GM18867 (cell line): Measurements from ENCODE around the gene C2orf69.

Experiments
- ATAC-seq: cut with Tn5 transposase; IDR thresholded peaks from one replicate; pipeline ENCODE4 v1.9.1; 2021; ENCODE audit warnings: mild to moderate bottlenecking, moderate library complexity; ENCODE audit not compliant: unreplicated experiment

C2orf69 gene

DNA sequence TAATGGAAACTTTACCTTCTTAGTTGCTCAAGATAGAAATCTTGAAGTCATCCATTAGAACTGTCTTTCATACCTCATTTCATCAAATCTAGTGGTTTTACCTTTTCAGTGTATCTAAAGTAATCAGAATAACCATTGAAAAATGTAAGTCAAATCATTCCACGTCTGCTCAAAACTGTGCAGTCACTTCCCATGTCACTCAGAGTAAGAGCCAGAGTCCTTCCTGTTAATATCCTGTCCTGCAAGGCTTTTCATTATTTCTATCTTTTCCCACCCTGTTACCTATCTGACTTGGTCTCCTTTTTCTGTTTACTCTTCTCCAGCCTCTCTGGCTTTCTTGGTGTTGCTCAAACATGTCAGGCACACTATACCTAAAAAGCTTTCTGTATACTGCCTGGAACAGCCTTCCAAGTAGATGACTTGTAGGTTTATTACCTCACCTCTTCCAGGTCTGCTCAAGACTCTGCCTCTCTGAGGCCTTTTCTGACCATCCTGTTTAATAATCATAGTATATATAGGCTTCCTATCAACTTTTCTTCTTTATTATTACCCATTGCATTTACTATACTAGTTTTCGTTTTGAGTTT, 3.4 kb downstream of the C2orf69 start:
- ATAC-seq: no peak

DNA sequence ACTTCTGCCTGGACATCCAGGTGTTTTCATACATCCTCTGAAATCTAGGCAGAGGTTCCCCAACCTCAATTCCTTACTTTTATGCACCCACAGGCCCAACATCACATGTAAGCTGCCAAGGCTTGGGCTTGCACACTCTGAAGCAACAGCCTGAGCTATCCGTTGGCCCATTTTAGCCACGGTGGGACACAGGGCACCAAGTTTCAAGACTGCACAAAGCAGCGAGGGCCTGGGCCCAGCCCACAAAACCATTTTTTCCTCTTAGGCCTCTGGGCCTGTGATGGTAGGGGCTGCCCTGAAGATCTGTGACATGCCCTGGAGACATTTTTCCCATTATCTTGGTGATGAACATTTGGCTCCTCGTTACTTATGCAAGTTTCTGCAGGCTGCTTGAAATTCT, 5.9 kb downstream of the C2orf69 start:
- no peak for ATAC-seq

GRCh38 chr2:199922856-199923255, 11.8 kb downstream of the C2orf69 start:
- peak; percentile 52 for ATAC-seq

GRCh38 chr2:199923924-199924323, 12.8 kb downstream of the C2orf69 start:
- no peak for ATAC-seq

DNA sequence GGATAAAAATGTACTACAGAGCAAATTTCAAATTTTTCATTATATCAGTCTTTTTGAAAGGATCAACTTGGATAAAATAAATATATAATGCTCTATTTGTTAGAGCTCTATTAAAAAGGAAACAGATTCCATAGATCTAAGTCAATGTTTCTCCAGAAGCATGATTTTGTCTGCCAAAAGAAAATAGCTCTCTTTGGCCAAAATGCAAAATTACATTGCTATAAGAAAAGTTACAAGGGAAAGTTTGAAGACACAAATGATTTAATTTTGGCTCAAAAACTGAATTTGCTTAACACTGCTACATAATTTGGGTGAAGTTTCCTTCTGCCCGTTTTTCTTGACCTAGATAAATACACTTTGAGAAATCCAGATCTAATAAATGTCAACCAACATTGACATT, 15.7 kb downstream of the C2orf69 start:
- ATAC-seq: no peak

DNA sequence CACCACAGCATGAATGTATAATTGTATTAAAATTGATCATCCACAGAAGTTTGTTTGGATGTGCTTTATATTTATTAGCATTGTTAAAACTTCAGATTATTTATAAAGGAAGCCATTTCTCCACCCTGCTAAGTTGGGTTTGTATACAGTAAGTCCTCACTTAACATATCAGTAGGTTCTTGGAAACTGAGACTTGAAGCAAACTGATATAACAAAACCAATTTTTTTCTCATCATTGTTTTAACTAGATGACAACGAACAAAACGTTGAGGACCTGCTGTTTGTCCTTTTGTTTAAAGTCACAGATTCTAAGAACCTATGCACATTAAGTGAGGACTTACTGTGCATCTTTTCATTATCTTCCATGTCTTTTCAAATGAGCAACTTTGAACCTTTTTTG, 17.1 kb downstream of the C2orf69 start:
- ATAC-seq: no peak

- ATAC-seq: no peak
These were observed 17.5 kb downstream of the C2orf69 start for GRCh38 chr2:199928626-199929025.

DNA sequence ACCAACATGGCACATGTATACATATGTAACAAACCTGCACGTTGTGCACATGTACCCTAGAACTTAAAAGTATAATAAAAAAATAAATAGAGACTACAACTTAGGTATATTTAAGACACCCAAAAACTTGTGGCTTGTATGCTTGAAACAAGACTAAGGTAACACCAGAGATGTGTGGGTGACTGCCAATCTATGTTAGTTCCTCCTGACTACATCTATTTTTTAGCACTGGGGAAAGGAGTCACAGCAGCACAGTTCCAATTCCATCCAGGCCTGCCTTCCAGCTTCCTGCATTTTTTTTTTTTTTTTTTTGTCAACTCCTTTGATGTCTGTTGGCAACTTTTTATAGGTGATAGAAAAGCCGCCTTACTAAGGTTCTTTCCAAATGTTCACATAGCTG, 18.2 kb downstream of the C2orf69 start:
- no peak for ATAC-seq

GRCh38 chr2:199932312-199932855, 21.3 kb downstream of the C2orf69 start:
- ATAC-seq: no peak

DNA sequence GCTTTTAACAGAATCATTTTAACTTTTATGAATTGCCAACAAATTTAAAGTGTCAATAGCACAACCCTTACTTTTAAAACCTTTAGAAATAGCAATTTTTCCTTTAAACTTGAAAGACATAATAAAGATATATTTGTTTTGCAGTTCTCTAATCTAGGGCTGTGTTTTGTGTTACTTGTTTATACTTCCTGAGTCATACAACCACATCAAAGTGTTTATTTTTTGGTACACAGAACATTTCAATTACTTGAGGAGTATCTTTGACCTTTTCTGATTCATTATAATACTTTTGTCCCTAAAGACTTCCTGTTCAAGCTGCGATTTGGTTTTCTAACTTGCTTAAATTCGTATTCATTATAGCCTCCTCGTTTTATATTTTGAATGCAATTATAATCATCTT, 22.4 kb downstream of the C2orf69 start:
- no peak for ATAC-seq

DNA sequence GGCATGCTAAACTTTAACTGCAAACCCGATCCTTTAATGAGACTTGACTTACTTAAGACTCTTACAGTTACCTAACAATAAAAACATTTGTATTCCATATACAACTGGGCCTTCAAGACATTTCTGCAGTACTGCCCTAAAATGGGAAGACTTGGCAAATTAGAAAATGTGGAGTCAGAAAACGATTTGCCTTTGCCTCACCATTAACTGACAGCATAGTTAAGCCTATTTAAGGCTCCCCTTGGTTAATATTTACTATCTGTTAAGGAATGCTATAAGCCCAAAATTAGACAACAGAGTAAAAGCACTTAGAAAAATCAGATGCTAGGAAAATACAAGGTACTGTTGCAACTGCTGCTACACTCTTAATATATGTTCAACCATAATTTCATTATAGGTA, 25.5 kb downstream of the C2orf69 start:
- ATAC-seq: no peak

GRCh38 chr2:199940373-199940772, 29.3 kb downstream of the C2orf69 start:
- peak; percentile 76 for ATAC-seq

- ATAC-seq: no peak
These were observed 32.3 kb downstream of the C2orf69 start for GRCh38 chr2:199943373-199943772.

- ATAC-seq: no peak
These were observed 35.1 kb downstream of the C2orf69 start for GRCh38 chr2:199946196-199946595.

DNA sequence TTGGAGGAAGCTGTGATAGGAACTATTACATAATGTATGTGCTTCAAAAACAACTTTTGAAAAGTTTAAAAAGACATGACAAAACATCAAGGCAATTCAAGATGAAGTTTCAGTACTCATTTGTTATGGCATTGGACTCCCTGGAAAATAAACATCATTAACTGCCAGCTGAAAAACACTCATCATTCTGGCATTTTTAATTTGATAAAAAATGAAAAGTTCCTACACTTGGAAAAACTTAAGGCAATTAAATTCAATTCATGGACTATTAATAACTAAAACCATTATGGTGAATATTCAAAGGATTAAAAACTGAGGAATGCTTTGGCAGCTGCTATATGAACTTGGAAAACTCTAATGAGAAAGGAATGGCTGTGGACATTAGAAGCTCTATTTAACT, 35.7 kb downstream of the C2orf69 start:
- no peak for ATAC-seq

GRCh38 chr2:199950396-199950795, 39.3 kb downstream of the C2orf69 start:
- ATAC-seq: no peak

- no peak for ATAC-seq
These were observed 39.9 kb downstream of the C2orf69 start for GRCh38 chr2:199951023-199951422.

- peak; percentile 42 for ATAC-seq
These were observed 43.9 kb downstream of the C2orf69 start for GRCh38 chr2:199955007-199955338.

- ATAC-seq: peak; percentile 84
These were observed 44.4 kb downstream of the C2orf69 start, which contains the start of the genes MAIP1 and TYW5 for GRCh38 chr2:199955339-199956061. MAIP1 (plus strand) TSS chr2:199955582; CDS start chr2:199955799, 217 bp downstream. TYW5 (minus strand) TSS chr2:199955491; CDS start chr2:199955470, 21 bp downstream.

- ATAC-seq: no peak
These were observed 44.9 kb downstream of the C2orf69 start for GRCh38 chr2:199956062-199956380.

GRCh38 chr2:199958014-199958413, 46.9 kb downstream of the C2orf69 start:
- no peak for ATAC-seq

- ATAC-seq: no peak
These were observed 51.1 kb downstream of the C2orf69 start for GRCh38 chr2:199962203-199962602.

GRCh38 chr2:199966405-199966804, 55.3 kb downstream of the C2orf69 start:
- ATAC-seq: no peak
